A549 (cell line): ENCODE results near the gene PPP2R5B. TPM values are rescaled to one million over a fixed set of nuclear protein-coding genes. Genes with fewer than 3 reads are reported as not detected.

Source experiments
- ATAC-seq, 2 experiments: fragments of 200-7000 bp in 1 of 2; fragments of >200 bp in 1 of 2; cut with Nextera tagmentation in 1 of 2; cut with Tn5 transposase in 1 of 2; 3 replicates each; pipeline versions ENCODE4 v1.8.0 to v1.9.1; 2018 to 2020; ENCODE audit warnings: mild to moderate bottlenecking in 1 of 2, moderate library complexity in 1 of 2
- CTCF ChIA-PET: fragments of 300-600 bp; sonication (Branson Sonifier 250); formaldehyde crosslinking; extraction: SDS; loops from one replicate; lab custom pipeline; 2021; ENCODE audit warnings: antibody characterized with exemption, inconsistent platforms; lab: Yijun Ruan, JAX
- POLR2A ChIA-PET: fragments of 350-600 bp; formaldehyde crosslinking; extraction: SDS; loops from one replicate; lab custom pipeline; 2021; ENCODE audit warnings: antibody characterized with exemption, inconsistent platforms; lab: Yijun Ruan, JAX
- DNase-seq, 2 experiments: peaks; one replicate each; pipeline versions ENCODE4 v3.0.0 to v3.0.0-alpha.2; 2011 to 2016; ENCODE audit warnings: low read depth in 1 of 2, low spot score in 1 of 2
- FAIRE-seq: peaks from 2 replicates; lab custom pipeline; 2011; peaks lifted over from hg19 to GRCh38; lab: Jason Lieb, UNC
- H3K27ac ChIP-seq, 2 experiments: fragments of >200 bp; sonication (Bioruptor Twin); formaldehyde crosslinking; 3 replicates each; pipeline ENCODE4 v1.5.1; 2016 to 2017
- H3K4me1 ChIP-seq: fragments of >200 bp; sonication (Bioruptor Twin); formaldehyde crosslinking; 3 replicates; pipeline ENCODE4 v1.6.1; 2016
- H3K4me2 ChIP-seq: fragments of >200 bp; sonication (Bioruptor Twin); formaldehyde crosslinking; 3 replicates; pipeline ENCODE4 v1.6.1; 2016
- H3K4me3 ChIP-seq: fragments of >200 bp; sonication (Bioruptor Twin); formaldehyde crosslinking; 3 replicates; pipeline ENCODE4 v1.5.1; 2016
- H3K9me3 ChIP-seq: fragments of >200 bp; sonication (Bioruptor Twin); formaldehyde crosslinking; 3 replicates; pipeline ENCODE4 v1.6.1; 2016
- CBX2 ChIP-seq: fragments of 200-600 bp; sonication (generic); IDR thresholded peaks from 2 replicates; pipeline ENCODE4 v1.6.1; 2016; ENCODE audit warnings: low read depth, mild to moderate bottlenecking, borderline replicate concordance
- CHD2 ChIP-seq: fragments of 150-350 bp; IDR thresholded peaks from 2 replicates; pipeline ENCODE4 v1.6.1; 2014; ENCODE audit warnings: low read length; ENCODE audit not compliant: partially characterized antibody
- CTCF ChIP-seq: fragments of >200 bp; sonication (Bioruptor Twin); formaldehyde crosslinking; IDR thresholded peaks from 3 replicates; pipeline ENCODE4 v1.5.1; 2016
- EHMT2 ChIP-seq: fragments of 200-600 bp; sonication (generic); IDR thresholded peaks from 2 replicates; pipeline ENCODE4 v1.6.1; 2016; ENCODE audit warnings: antibody characterized with exemption, low read depth, mild to moderate bottlenecking, moderate library complexity
- EP300 ChIP-seq, 2 experiments: fragments of >200 bp; sonication (Bioruptor Twin); formaldehyde crosslinking; IDR thresholded peaks; 2 replicates in 1 of 2; 3 replicates in 1 of 2; pipeline ENCODE4 v1.6.1; 2016 to 2017
- ESRRA ChIP-seq: fragments of 150-350 bp; IDR thresholded peaks from 2 replicates; pipeline ENCODE4 v1.6.1; 2014; ENCODE audit warnings: mild to moderate bottlenecking, low read length, borderline replicate concordance
- HOXB5 ChIP-seq: fragments of 250-450 bp; sonication (Bioruptor Pico); IDR thresholded peaks from 2 replicates; pipeline ENCODE4 v1.5.0; 2020; ENCODE audit warnings: mild to moderate bottlenecking, moderate library complexity
- JUN ChIP-seq, 2 experiments: fragments of >200 bp; sonication (Bioruptor Twin); formaldehyde crosslinking; IDR thresholded peaks; 2 replicates in 1 of 2; 3 replicates in 1 of 2; pipeline ENCODE4 v1.6.1; 2016 to 2017
- MAFK ChIP-seq: fragments of 450-650 bp; IDR thresholded peaks from 2 replicates; pipeline ENCODE4 v1.6.1; 2014; ENCODE audit not compliant: partially characterized antibody
- MAZ ChIP-seq: fragments of 150-350 bp; IDR thresholded peaks from 2 replicates; pipeline ENCODE4 v1.6.1; 2014; ENCODE audit warnings: antibody characterized with exemption, low read depth, low read length, borderline replicate concordance
- NFE2L2 ChIP-seq: fragments of 150-350 bp; conservative IDR thresholded peaks from 2 replicates; pipeline ENCODE4 v1.6.1; 2014; ENCODE audit warnings: low read length
- NR3C1 ChIP-seq: fragments of >200 bp; sonication (Bioruptor Twin); formaldehyde crosslinking; IDR thresholded peaks from 3 replicates; pipeline ENCODE4 v1.6.1; 2017
- PBX3 ChIP-seq: IDR thresholded peaks from 2 replicates; pipeline ENCODE4 v1.6.1; 2012
- POLR2AphosphoS2 ChIP-seq: conservative IDR thresholded peaks from 2 replicates; pipeline ENCODE4 v1.6.1; 2012; ENCODE audit warnings: low read length, improper control_type of control experiment, inconsistent platforms
- RAD21 ChIP-seq, 2 experiments: fragments of >200 bp in 1 of 2; sonication (Bioruptor Twin) in 1 of 2; formaldehyde crosslinking in 1 of 2; IDR thresholded peaks in 1 of 2; conservative IDR thresholded peaks in 1 of 2; 2 replicates in 1 of 2; 3 replicates in 1 of 2; pipeline ENCODE4 v1.6.1; 2012 to 2018; ENCODE audit warnings: inconsistent platforms in 1 of 2
- SREBF2 ChIP-seq: fragments of 450-650 bp; IDR thresholded peaks from 2 replicates; pipeline ENCODE4 v1.6.1; 2014; ENCODE audit warnings: mild to moderate bottlenecking, moderate library complexity
- ZC3H11A ChIP-seq: fragments of 450-650 bp; IDR thresholded peaks from 2 replicates; pipeline ENCODE4 v1.6.1; 2014; ENCODE audit warnings: antibody characterized with exemption, mild to moderate bottlenecking
- ZSCAN20 ChIP-seq: fragments of 250-450 bp; sonication (Bioruptor Pico); IDR thresholded peaks from 2 replicates; pipeline ENCODE4 v1.8.0; 2022; ENCODE audit warnings: mild to moderate bottlenecking, moderate library complexity
- WGBS: methylation state at CpG from one replicate; pipeline ENCODE4 v1.1.6; 2017; ENCODE audit errors: missing lambda C conversion rate; 5-methylcytosine and 5-hydroxymethylcytosine counted together
- polyA plus RNA-seq, 4 experiments: library from polyadenylated mRNA; depleted of rRNA in 3 of 4; stranded (reverse); fragments of >200 nt; fragmentation: RNase III in 1 of 4; extraction: RNeasy Plus Mini Kit Qiagen cat#74134 plus additional on column Dnase treatment in 1 of 4; gene quantifications; 2 replicates in 3 of 4; 3 replicates in 1 of 4; pipeline ENCODE4 v1.2.3, GENCODE V29; 2011 to 2017
- TF ChIP-seq, protein P1 (sequence below): fragments of 150-350 bp; IDR thresholded peaks from 2 replicates; pipeline ENCODE4 v1.6.1; 2014; ENCODE audit warnings: low read depth, mild to moderate bottlenecking, low read length
- TF ChIP-seq, protein P2 (sequence below): fragments of 450-650 bp; IDR thresholded peaks from 2 replicates; pipeline ENCODE4 v1.6.1; 2014; ENCODE audit warnings: antibody characterized with exemption
- TF ChIP-seq, protein P3 (sequence below): fragments of 250-450 bp; sonication (Bioruptor Pico); IDR thresholded peaks from 2 replicates; pipeline ENCODE4 v1.5.0; 2020; ENCODE audit warnings: low read depth, mild to moderate bottlenecking, moderate library complexity

PPP2R5B gene
- polyA plus RNA-seq, 2 of the 4 experiments (the other 2 are of a cell fraction) = 5.7 to 6.9 TPM

DNA sequence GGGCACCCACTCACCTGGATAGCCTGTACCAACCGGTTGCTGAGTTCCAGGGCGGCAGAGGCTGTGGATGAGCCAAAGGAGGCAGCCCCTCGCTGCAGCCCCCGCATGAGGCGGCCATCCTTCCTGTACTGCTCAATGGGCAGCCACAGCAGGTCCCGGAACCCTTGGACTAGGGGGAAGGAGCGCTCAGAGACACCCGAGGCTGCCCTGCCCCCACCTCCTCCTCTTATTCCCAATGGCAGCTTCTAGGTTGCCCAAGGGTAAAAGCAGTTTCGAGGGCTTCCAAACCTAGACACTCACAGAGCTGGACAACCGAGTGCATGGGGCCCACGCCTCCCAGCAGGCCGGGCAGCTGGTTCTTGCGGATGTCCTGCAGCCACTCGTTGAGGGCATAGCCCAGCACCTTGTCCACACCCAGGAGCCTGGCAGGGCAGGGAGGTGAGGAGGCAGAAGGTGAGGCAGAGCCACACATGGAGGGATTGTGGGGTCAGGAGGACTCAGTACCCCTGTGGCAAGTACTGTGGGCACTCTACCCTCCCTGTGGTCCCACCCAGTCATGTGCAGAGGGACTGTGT is 28.0 kb upstream of the PPP2R5B start:
- TF ChIP-seq CHD2 (no peak), MAFK (no peak), EHMT2 (no peak)
- H3K9me3 ChIP-seq = no peaks in the 10 kb centered on the region
- whole genome bisulfite sequencing = 81% methylated on average over 12 of the region's 14 CpGs
- H3K4me1 ChIP-seq = peaks cover 34% of the 10 kb centered on the region
- H3K4me3 ChIP-seq = no peak overlapping the region
- CTCF ChIA-PET = interaction anchor here (0.7 to 31.5 kb wide), 11 partner anchors 10 to 118 kb away, joined by 3 to 1607 read pairs (median 4); partner anchors contain the start of genes ARL2, ATG2A, BATF2 and CDC42BPG
- FAIRE-seq (no peak), DNase-seq (no peak), ATAC-seq (no peak)
- POLR2A ChIA-PET = interaction anchor here (0.6 kb wide), 1 partner anchor 102 kb away, joined by 3 read pairs; no protein-coding TSS in a partner anchor
- no peak overlapping the region for H3K4me2 ChIP-seq
- H3K27ac ChIP-seq = no peak overlapping the region

DNA sequence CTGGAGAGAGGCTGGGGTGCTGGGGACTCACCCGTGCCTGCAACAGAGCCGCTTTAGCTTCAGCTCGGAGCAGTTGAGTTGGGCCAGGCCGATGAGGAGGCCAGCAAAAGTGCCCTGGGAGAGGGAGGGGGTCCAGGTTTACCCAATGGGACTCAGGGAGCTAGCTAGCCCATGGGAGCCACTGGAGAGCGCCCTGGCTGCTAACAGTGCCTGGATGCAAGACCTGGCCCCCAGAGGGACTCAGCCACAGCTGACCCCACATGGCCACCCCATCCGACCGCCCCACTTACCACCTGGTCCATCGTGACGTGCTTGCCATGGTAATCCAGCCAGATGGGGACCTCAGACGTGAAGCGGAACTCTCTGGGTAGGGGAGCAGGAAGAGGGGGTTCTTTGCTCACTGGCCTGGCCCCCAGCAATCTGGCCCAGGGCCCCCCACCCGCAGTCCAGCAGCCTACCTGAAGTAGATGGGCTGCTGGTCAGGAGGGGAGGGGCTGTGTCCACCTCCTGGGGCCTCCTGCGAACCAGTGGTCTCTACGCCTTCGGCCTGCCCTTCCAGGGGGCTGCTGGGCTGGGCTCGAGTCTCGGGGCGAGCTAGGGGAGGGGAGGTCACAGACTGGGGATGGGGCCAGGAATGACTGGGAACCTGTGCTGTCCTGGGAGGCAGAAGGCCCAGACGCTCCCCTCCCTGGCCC is 27.0 kb upstream of the PPP2R5B start:
- ChIA-PET CTCF (interaction anchor here (0.7 to 31.5 kb wide), 8 partner anchors 10 to 99 kb away, joined by 3 to 1607 read pairs (median 9); partner anchors contain the start of genes ATG2A, BATF2, CDC42BPG and EHD1), POLR2A (no interaction called here)
- H3K4me1 ChIP-seq = peaks cover 25% of the 10 kb centered on the region
- no peak overlapping the region for H3K27ac ChIP-seq
- DNase-seq (no peak), ATAC-seq (no peak), FAIRE-seq (no peak)
- no peak overlapping the region for H3K4me3 ChIP-seq
- TF ChIP-seq POLR2AphosphoS2 = no peak
- TF ChIP-seq SREBF2 = no peak
- TF ChIP-seq, protein P1, sequence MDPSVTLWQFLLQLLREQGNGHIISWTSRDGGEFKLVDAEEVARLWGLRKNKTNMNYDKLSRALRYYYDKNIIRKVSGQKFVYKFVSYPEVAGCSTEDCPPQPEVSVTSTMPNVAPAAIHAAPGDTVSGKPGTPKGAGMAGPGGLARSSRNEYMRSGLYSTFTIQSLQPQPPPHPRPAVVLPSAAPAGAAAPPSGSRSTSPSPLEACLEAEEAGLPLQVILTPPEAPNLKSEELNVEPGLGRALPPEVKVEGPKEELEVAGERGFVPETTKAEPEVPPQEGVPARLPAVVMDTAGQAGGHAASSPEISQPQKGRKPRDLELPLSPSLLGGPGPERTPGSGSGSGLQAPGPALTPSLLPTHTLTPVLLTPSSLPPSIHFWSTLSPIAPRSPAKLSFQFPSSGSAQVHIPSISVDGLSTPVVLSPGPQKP = no peak
- no peak for TF ChIP-seq CTCF
- no peak for TF ChIP-seq EHMT2
- TF ChIP-seq RAD21 (conservative IDR thresholded peaks at IDR 0.05 in 1 of 2, IDR thresholded peaks at IDR 0.05 in 1 of 2) = no peak
- no peak for TF ChIP-seq MAZ
- no peak for TF ChIP-seq ESRRA
- TF ChIP-seq ZC3H11A = no peak
- no peak for TF ChIP-seq NR3C1
- TF ChIP-seq, protein P2, sequence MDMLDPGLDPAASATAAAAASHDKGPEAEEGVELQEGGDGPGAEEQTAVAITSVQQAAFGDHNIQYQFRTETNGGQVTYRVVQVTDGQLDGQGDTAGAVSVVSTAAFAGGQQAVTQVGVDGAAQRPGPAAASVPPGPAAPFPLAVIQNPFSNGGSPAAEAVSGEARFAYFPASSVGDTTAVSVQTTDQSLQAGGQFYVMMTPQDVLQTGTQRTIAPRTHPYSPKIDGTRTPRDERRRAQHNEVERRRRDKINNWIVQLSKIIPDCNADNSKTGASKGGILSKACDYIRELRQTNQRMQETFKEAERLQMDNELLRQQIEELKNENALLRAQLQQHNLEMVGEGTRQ = no peak
- TF ChIP-seq, protein P3, sequence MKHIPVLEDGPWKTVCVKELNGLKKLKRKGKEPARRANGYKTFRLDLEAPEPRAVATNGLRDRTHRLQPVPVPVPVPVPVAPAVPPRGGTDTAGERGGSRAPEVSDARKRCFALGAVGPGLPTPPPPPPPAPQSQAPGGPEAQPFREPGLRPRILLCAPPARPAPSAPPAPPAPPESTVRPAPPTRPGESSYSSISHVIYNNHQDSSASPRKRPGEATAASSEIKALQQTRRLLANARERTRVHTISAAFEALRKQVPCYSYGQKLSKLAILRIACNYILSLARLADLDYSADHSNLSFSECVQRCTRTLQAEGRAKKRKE (CRISPR knock-in tag) = no peak
- H3K4me2 ChIP-seq = no peak overlapping the region
- H3K9me3 ChIP-seq = no peaks in the 10 kb centered on the region
- 97% methylated on average over 15 of the region's 19 CpGs for WGBS

GRCh38 chr11:64898076-64898445 is 26.4 kb upstream of the PPP2R5B start:
- CTCF ChIA-PET = interaction anchor here (1.0 to 31.5 kb wide), 7 partner anchors 10 to 109 kb away, joined by 3 to 1607 read pairs (median 14); partner anchors contain the start of genes ATG2A, CDC42BPG and EHD1
- TF ChIP-seq EP300 (IDR thresholded peaks at IDR 0.05) = no peak
- TF ChIP-seq SREBF2 = no peak
- TF ChIP-seq JUN (IDR thresholded peaks at IDR 0.05) = no peak
- TF ChIP-seq NFE2L2 = no peak
- TF ChIP-seq, protein P3 (CRISPR knock-in tag) = no peak
- TF ChIP-seq HOXB5 (CRISPR knock-in tag) = no peak
- TF ChIP-seq ESRRA = no peak
- no peak for TF ChIP-seq ZSCAN20
- TF ChIP-seq, protein P1 = no peak
- no peak for TF ChIP-seq CBX2
- no peak for TF ChIP-seq POLR2AphosphoS2
- TF ChIP-seq PBX3 = no peak

More at GRCh38 chr11:64898076-64898445, 26.4 kb upstream of the PPP2R5B start:
- ATAC-seq (no peak), FAIRE-seq (no peak), DNase-seq (no peak)
- no peaks in the 10 kb centered on the region for H3K9me3 ChIP-seq
- 92% methylated on average over 8 of the region's 9 CpGs for WGBS
- POLR2A ChIA-PET = no interaction called here
- peaks cover 19% of the 10 kb centered on the region for H3K4me1 ChIP-seq
- H3K4me3 ChIP-seq = no peak overlapping the region
- no peak overlapping the region for H3K4me2 ChIP-seq
- no peak overlapping the region for H3K27ac ChIP-seq
